GM12878 (cell line): Measurements from ENCODE around the gene RPL27A. TPM values are rescaled to one million over a fixed set of nuclear protein-coding genes. Genes with fewer than 3 reads are reported as not detected.

Experiments
- ATAC-seq: fragments of 200-7000 bp; cut with Tn5 transposase; 3 replicates; pipeline ENCODE4 v1.9.1; 2020; ENCODE audit warnings: mild to moderate bottlenecking, moderate library complexity
- BruUV-seq: library from RNA; stranded (reverse); fragments of 400-500 nt; replicated peaks from 2 replicates; lab custom pipeline; 2021; lab: Mats Ljungman, UMichigan
- CTCF ChIA-PET: fragments of 300-600 bp; sonication (Branson Sonifier 250); formaldehyde crosslinking; extraction: SDS; loops from one replicate; lab custom pipeline; 2021; ENCODE audit warnings: inconsistent platforms; lab: Yijun Ruan, JAX
- POLR2A ChIA-PET: fragments of 350-600 bp; formaldehyde crosslinking; extraction: SDS; loops from one replicate; lab custom pipeline; 2021; ENCODE audit warnings: inconsistent platforms; lab: Charles Lee
- RAD21 ChIA-PET: fragments of 300-600 bp; sonication (Branson Sonifier 250); formaldehyde crosslinking; loops from one replicate; lab custom pipeline; 2023; ENCODE audit warnings: antibody characterized with exemption; ENCODE audit not compliant: unreplicated experiment; lab: Charles Lee
- SMC1A ChIA-PET: fragments of 300-600 bp; sonication (Branson Sonifier 250); formaldehyde crosslinking; loops from one replicate; lab custom pipeline; 2023; ENCODE audit not compliant: unreplicated experiment, uncharacterized antibody; lab: Charles Lee
- DNase-seq: peaks from one replicate; pipeline ENCODE4 v3.0.0-alpha.2; 2011; ENCODE audit warnings: low read depth, low spot score
- FAIRE-seq: peaks from 3 replicates; lab custom pipeline; 2011; peaks lifted over from hg19 to GRCh38; lab: Jason Lieb, UNC
- H2AFZ ChIP-seq: 2 replicates; pipeline ENCODE4 v1.6.0; 2011; ENCODE audit warnings: low read depth, low read length, control low read depth; ENCODE audit not compliant: control insufficient read depth
- H3K27ac ChIP-seq: 2 replicates; pipeline ENCODE4 v1.5.1; 2011; ENCODE audit warnings: control low read depth; ENCODE audit not compliant: control insufficient read depth, insufficient read depth
- H3K27me3 ChIP-seq, 2 experiments: replicated peaks in 1 of 2; 2 replicates each; pipeline versions ENCODE4 v1.6.0 to v1.6.1; 2011; ENCODE audit warnings: low read length in 1 of 2; ENCODE audit not compliant: control insufficient read depth in 2 of 2, insufficient read depth in 2 of 2
- H3K36me3 ChIP-seq, 2 experiments: 2 replicates each; pipeline ENCODE4 v1.5.1; 2011; ENCODE audit warnings: low read length in 1 of 2; ENCODE audit not compliant: control insufficient read depth in 2 of 2, insufficient read depth in 2 of 2
- H3K4me1 ChIP-seq: 2 replicates; pipeline ENCODE4 v1.6.1; 2011; ENCODE audit warnings: mild to moderate bottlenecking, low read length, moderate library complexity, mixed read lengths; ENCODE audit not compliant: control insufficient read depth, insufficient read depth
- H3K4me2 ChIP-seq: 2 replicates; pipeline ENCODE4 v1.6.0; 2011; ENCODE audit warnings: control low read depth; ENCODE audit not compliant: control insufficient read depth, insufficient read depth
- H3K4me3 ChIP-seq: fragments of 200-600 bp; sonication (generic); 2 replicates; pipeline ENCODE4 v1.5.1; 2016
- H3K79me2 ChIP-seq: 2 replicates; pipeline ENCODE4 v1.6.0; 2011; ENCODE audit warnings: low read length; ENCODE audit not compliant: control insufficient read depth, insufficient read depth
- H3K9ac ChIP-seq: 2 replicates; pipeline ENCODE4 v1.8.0; 2011; ENCODE audit warnings: low read length, control low read depth, mixed read lengths; ENCODE audit not compliant: control insufficient read depth, insufficient read depth
- H3K9me3 ChIP-seq: replicated peaks from 3 replicates; pipeline ENCODE4 v1.5.1; 2011; ENCODE audit warnings: mild to moderate bottlenecking, low read length; ENCODE audit not compliant: control insufficient read depth, insufficient read depth
- H4K20me1 ChIP-seq: 2 replicates; pipeline ENCODE4 v1.6.0; 2011; ENCODE audit not compliant: control insufficient read depth, insufficient read depth
- ASH2L ChIP-seq: fragments of 300-600, 200-600 bp; sonication (generic); IDR thresholded peaks from 2 replicates; pipeline ENCODE4 v1.6.1; 2017; ENCODE audit warnings: low read depth, mild to moderate bottlenecking, borderline replicate concordance
- BHLHE40 ChIP-seq, 2 experiments: fragments of 450-650 bp in 1 of 2; IDR thresholded peaks; 2 replicates each; pipeline ENCODE4 v1.6.1; 2011 to 2017; ENCODE audit warnings: low read depth in 2 of 2, borderline replicate concordance in 1 of 2, improper control_type of control experiment in 1 of 2, low read length in 1 of 2, mild to moderate bottlenecking in 1 of 2
- BRCA1 ChIP-seq: IDR thresholded peaks from 2 replicates; pipeline ENCODE4 v1.6.1; 2011; ENCODE audit warnings: low read depth, low read length, improper control_type of control experiment
- CEBPZ ChIP-seq: fragments of 150-350 bp; IDR thresholded peaks from 2 replicates; pipeline ENCODE4 v1.6.1; 2016; ENCODE audit warnings: low read depth, low read length
- FOXK2 ChIP-seq: fragments of 450-650 bp; IDR thresholded peaks from 2 replicates; pipeline ENCODE4 v1.6.1; 2017; ENCODE audit warnings: mild to moderate bottlenecking, moderate library complexity
- HCFC1 ChIP-seq: fragments of 150-350 bp; IDR thresholded peaks from 2 replicates; pipeline ENCODE4 v1.6.1; 2014; ENCODE audit warnings: low read length
- HDGF ChIP-seq: fragments of 450-650 bp; IDR thresholded peaks from 2 replicates; pipeline ENCODE4 v1.6.1; 2016; ENCODE audit warnings: antibody characterized with exemption
- NFIC ChIP-seq: IDR thresholded peaks from 2 replicates; pipeline ENCODE4 v1.6.1; 2012; ENCODE audit warnings: low read depth, mild to moderate bottlenecking, inconsistent platforms, low read length, moderate library complexity
- NR2C1 ChIP-seq: fragments of 450-650 bp; IDR thresholded peaks from 2 replicates; pipeline ENCODE4 v1.6.1; 2017; ENCODE audit warnings: antibody characterized with exemption, mild to moderate bottlenecking, moderate library complexity
- NRF1 ChIP-seq: conservative IDR thresholded peaks from 2 replicates; pipeline ENCODE4 v1.6.1; 2011; ENCODE audit warnings: mild to moderate bottlenecking, low read depth, low read length, improper control_type of control experiment
- POLR2A ChIP-seq: IDR thresholded peaks from 2 replicates; pipeline ENCODE4 v1.6.1; 2011; ENCODE audit warnings: low read depth, mild to moderate bottlenecking, low read length
- POU2F2 ChIP-seq: IDR thresholded peaks from 3 replicates; pipeline ENCODE4 v1.6.1; 2011; ENCODE audit warnings: low read depth, mild to moderate bottlenecking, low read length, borderline replicate concordance
- RAD51 ChIP-seq: fragments of 450-650 bp; IDR thresholded peaks from 2 replicates; pipeline ENCODE4 v1.6.1; 2016; ENCODE audit warnings: moderate library complexity, mild to moderate bottlenecking, inconsistent platforms
- RUNX3 ChIP-seq: IDR thresholded peaks from 2 replicates; pipeline ENCODE4 v1.6.1; 2012; ENCODE audit warnings: low read length, inconsistent platforms
- SPI1 ChIP-seq: IDR thresholded peaks from 2 replicates; pipeline ENCODE4 v1.6.1; 2011; ENCODE audit warnings: low read depth, mild to moderate bottlenecking, low read length, moderate library complexity, borderline replicate concordance; ENCODE audit not compliant: insufficient read depth
- TCF7 ChIP-seq: IDR thresholded peaks from 2 replicates; pipeline ENCODE4 v1.6.1; 2014; ENCODE audit warnings: antibody characterized with exemption, borderline replicate concordance
- ZBED1 ChIP-seq: IDR thresholded peaks from 2 replicates; pipeline ENCODE4 v1.6.1; 2016; ENCODE audit warnings: borderline replicate concordance
- ZBTB33 ChIP-seq: fragments of 450-650 bp; IDR thresholded peaks from 2 replicates; pipeline ENCODE4 v1.6.1; 2017; ENCODE audit warnings: mild to moderate bottlenecking
- ZNF622 ChIP-seq: fragments of 450-650 bp; IDR thresholded peaks from 2 replicates; pipeline ENCODE4 v1.6.1; 2017; ENCODE audit warnings: mild to moderate bottlenecking, inconsistent platforms
- WGBS: methylation state at CpG from one replicate; pipeline ENCODE4 v1.1.6; 2016; ENCODE audit warnings: low lambda C conversion rate; ENCODE audit not compliant: insufficient replicate concordance, insufficient coverage; ENCODE audit errors: missing lambda C conversion rate; 5-methylcytosine and 5-hydroxymethylcytosine counted together
- in situ Hi-C: fragments of 300-500 bp; cut with MboI; formaldehyde crosslinking; loops from 9 replicates; pipeline ENCODE4 v1.14.3; 2018; ENCODE audit warnings: mixed read lengths
- intact Hi-C: fragments of 100-400 bp; cut with micrococcal nuclease; formaldehyde crosslinking; loops from one replicate; pipeline ENCODE4 v1.14.2; 2022; ENCODE audit not compliant: unreplicated experiment
- polyA plus RNA-seq, 11 experiments: library from polyadenylated mRNA; depleted of rRNA in 4 of 11; unstranded in 6 of 11; stranded (reverse) in 5 of 11; fragments of >200 nt; fragmentation: Nextera tagmentation in 4 of 11; fragmentation: Illumina TruSeq in 1 of 11; extraction: Ambion mirVana in 4 of 11; extraction: Trizol in 1 of 11; gene quantifications; 1 replicate in 1 of 11; 2 replicates in 10 of 11; pipeline versions ENCODE4 v1.2.1 to v1.2.3, GENCODE V29; 2011 to 2016; ENCODE audit warnings: inconsistent platforms in 2 of 11, missing spikeins in 2 of 11, low read depth in 1 of 11
- total RNA-seq, 4 experiments: library from RNA; depleted of rRNA in 3 of 4; stranded (reverse); fragments of >200 nt in 3 of 4; fragmentation: Illumina TruSeq in 1 of 4; extraction: Trizol in 1 of 4; gene quantifications; 2 replicates each; pipeline versions ENCODE4 v1.2.1 to v1.2.3, GENCODE V29; 2013 to 2021

Gene RPL27A
- total and polyA plus RNA-seq, 10 of the 15 experiments (the other 5 are each of a cell fraction or from before 2014, with no cell fraction given), result 978 to 4,776 (median 1,959) TPM

- TSS peak; percentile 68 for BruUV-seq
- ChIA-PET RAD21 (interaction anchor here (0.9 to 1.4 kb wide), 6 partner anchors 10 to 276 kb away, joined by 3 to 5 read pairs (median 4); partner anchors contain the start of gene AKIP1), SMC1A (interaction anchor here (0.6 to 1.7 kb wide), 4 partner anchors 10 to 76 kb away, joined by 3 to 4 read pairs (median 4); no protein-coding TSS in a partner anchor), POLR2A (interaction anchor here (0.6 to 2.1 kb wide), 8 partner anchors 31 to 785 kb away, joined by 3 to 10 read pairs (median 5); partner anchors contain the start of gene TMEM9B), CTCF (interaction anchor here (0.6 to 1.9 kb wide), 2 partner anchors 11 to 276 kb away, joined by 3 to 9 read pairs; no protein-coding TSS in a partner anchor)
- H3K4me2 ChIP-seq, result peak overlapping the region; percentile 17
- intact Hi-C loops, result loop anchor here (10.0 kb wide), 1 partner anchor 148 kb away; no protein-coding TSS in a partner anchor
- peak overlapping the region; percentile 88 for H3K4me3 ChIP-seq
- peaks cover 58% of the 10 kb centered on the region for H3K79me2 ChIP-seq
- H3K27ac ChIP-seq, result peak overlapping the region; percentile 99
- peaks cover 5% of the 10 kb centered on the region; the same call in 1 of the 2 replicates for H4K20me1 ChIP-seq
- FAIRE-seq, result no peak
- DNase-seq, result no peak
- in situ Hi-C loops, result loop anchor here (5.0 kb wide), 1 partner anchor 274 kb away; no protein-coding TSS in a partner anchor
- H3K9ac ChIP-seq, result peak overlapping the region; percentile 100
- peak overlapping the region; percentile 52; the same call in 1 of the 2 replicates for H2AFZ ChIP-seq
- H3K9me3 ChIP-seq, result no peaks in the 10 kb centered on the region
- peaks cover 8 to 24% of the 10 kb centered on the region in 2 experiments for H3K36me3 ChIP-seq
- WGBS, result under 1% methylated on average over 27 of the region's 27 CpGs
- H3K27me3 ChIP-seq, result no peaks in the 10 kb centered on the region
- ATAC-seq, result peak; percentile 11
- peaks cover 24% of the 10 kb centered on the region for H3K4me1 ChIP-seq
- TF ChIP-seq HDGF, result no peak
- no peak for TF ChIP-seq CEBPZ
- no peak for TF ChIP-seq NR2C1
- TF ChIP-seq ZBED1, result no peak
- TF ChIP-seq SPI1, result no peak
- TF ChIP-seq BHLHE40 (IDR thresholded peaks at IDR 0.05; ENCODE audit: borderline replicate concordance in 1 of 2, low read depth in 2 of 2, low read length in 1 of 2), result 0 out of 4 replicates have a peak, but pooled peaks of 1 of the 2 experiments have one; percentile 6
- TF ChIP-seq HCFC1, result no peak
- TF ChIP-seq ZBTB33, result no peak
- no peak for TF ChIP-seq POLR2A
- no peak for TF ChIP-seq NRF1
- 0 out of 2 replicates have a peak, but pooled peaks have one; percentile 34 for TF ChIP-seq RAD51
- TF ChIP-seq BRCA1, result no peak
- no peak for TF ChIP-seq ZNF622
- no peak for TF ChIP-seq TCF7
- no peak for TF ChIP-seq POU2F2
- peak; percentile 3; the same call in 1 of the 2 replicates for TF ChIP-seq RUNX3
- TF ChIP-seq NFIC, result no peak
- TF ChIP-seq FOXK2, result no peak
- TF ChIP-seq ASH2L, result no peak
Measured at GRCh38 chr11:8683115-8683807, 669 bp downstream of the RPL27A start.
